ENCODE measurements around the gene IMPG1.

Gene IMPG1

DNA sequence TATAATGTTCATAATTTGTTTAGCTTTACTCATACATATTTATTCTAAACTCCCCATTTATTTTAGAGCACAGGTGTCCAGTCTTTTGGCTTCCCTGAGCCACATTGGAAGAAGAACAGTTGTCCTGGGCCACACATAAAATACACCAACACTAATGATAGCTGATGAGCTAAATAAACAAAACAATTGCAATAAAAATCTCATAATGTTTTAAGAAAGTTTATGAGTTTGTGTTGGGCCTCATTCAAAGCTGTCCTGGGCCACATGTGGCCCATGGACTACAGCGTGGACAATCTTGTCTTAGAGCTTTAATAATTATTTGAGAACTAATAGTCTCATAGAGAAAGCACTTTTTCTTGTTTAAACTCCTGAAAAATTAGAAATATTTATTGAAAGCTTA is 192.2 kb downstream of the IMPG1 start:
- TF ChIP-seq MYC (IDR thresholded peaks at IDR 0.05; ENCODE audit: low read depth, low read length) (no peak), POLR2A (IDR thresholded peaks at IDR 0.05; ENCODE audit: extremely low read depth, insufficient read length) (no peak)
- TF ChIP-seq, protein P1, sequence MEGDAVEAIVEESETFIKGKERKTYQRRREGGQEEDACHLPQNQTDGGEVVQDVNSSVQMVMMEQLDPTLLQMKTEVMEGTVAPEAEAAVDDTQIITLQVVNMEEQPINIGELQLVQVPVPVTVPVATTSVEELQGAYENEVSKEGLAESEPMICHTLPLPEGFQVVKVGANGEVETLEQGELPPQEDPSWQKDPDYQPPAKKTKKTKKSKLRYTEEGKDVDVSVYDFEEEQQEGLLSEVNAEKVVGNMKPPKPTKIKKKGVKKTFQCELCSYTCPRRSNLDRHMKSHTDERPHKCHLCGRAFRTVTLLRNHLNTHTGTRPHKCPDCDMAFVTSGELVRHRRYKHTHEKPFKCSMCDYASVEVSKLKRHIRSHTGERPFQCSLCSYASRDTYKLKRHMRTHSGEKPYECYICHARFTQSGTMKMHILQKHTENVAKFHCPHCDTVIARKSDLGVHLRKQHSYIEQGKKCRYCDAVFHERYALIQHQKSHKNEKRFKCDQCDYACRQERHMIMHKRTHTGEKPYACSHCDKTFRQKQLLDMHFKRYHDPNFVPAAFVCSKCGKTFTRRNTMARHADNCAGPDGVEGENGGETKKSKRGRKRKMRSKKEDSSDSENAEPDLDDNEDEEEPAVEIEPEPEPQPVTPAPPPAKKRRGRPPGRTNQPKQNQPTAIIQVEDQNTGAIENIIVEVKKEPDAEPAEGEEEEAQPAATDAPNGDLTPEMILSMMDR (IDR thresholded peaks at IDR 0.05; ENCODE audit: low read depth, low read length), result no peak
- TF ChIP-seq, protein P2, sequence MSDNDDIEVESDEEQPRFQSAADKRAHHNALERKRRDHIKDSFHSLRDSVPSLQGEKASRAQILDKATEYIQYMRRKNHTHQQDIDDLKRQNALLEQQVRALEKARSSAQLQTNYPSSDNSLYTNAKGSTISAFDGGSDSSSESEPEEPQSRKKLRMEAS (IDR thresholded peaks at IDR 0.05; ENCODE audit: low read depth, low read length), result no peak
- DNase-seq (ENCODE audit: low read depth), result no peak
- H3K4me3 ChIP-seq (ENCODE audit: low read depth, low read length), result no peak overlapping the region

DNA sequence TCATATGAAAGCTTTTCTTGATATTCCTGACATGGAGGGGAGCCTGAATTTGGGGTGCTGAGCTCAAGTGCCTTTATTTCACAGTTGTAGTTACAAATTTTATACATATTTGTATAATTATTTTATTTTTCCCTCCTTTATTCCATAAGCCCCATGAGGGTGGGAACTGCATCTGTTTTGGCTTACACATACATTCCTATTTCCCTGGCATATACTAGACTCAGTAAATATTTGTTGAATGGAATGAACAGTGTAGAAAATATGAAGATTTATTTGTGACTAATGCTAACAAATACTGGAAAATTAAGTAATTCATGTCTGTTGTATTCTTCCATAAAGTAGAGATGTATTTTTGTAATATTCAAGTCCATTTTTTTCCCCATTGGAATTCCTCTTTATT is 196.3 kb downstream of the IMPG1 start:
- TF ChIP-seq, protein P2 (IDR thresholded peaks at IDR 0.05; ENCODE audit: low read depth, low read length), result no peak
- TF ChIP-seq MYC (IDR thresholded peaks at IDR 0.05; ENCODE audit: low read depth, low read length), result no peak
- TF ChIP-seq, protein P1 (IDR thresholded peaks at IDR 0.05; ENCODE audit: low read depth, low read length), result no peak
- no peak for TF ChIP-seq POLR2A (IDR thresholded peaks at IDR 0.05; ENCODE audit: extremely low read depth, insufficient read length)
- no peak for DNase-seq (ENCODE audit: low read depth)
- H3K4me3 ChIP-seq (ENCODE audit: low read depth, low read length), result no peak overlapping the region

DNA sequence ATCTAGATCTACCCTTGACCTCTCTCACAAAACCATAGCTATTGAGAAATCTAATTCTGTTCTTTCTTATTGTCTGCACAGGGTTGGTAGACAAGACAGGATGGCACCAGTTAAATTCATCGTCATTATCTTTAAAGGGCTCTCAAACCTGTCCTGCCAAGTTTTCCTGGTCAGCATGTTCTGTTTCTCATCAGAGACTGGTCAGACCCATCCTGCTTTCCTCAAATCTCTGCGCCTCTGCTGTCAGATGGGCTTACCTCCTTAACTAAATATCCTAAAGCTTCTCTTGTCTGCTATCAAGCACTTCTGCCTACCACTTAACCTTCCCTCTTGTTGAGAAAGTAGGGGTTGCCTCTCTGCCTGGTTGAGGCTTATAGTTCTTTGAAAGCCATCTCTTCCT is 198.2 kb downstream of the IMPG1 start:
- H3K4me3 ChIP-seq (ENCODE audit: low read depth, low read length), result no peak overlapping the region
- no peak for DNase-seq (ENCODE audit: low read depth)
- TF ChIP-seq MYC (IDR thresholded peaks at IDR 0.05; ENCODE audit: low read depth, low read length) (no peak), POLR2A (IDR thresholded peaks at IDR 0.05; ENCODE audit: extremely low read depth, insufficient read length) (no peak)
- TF ChIP-seq, protein P1 (IDR thresholded peaks at IDR 0.05; ENCODE audit: low read depth, low read length), result no peak
- TF ChIP-seq, protein P2 (IDR thresholded peaks at IDR 0.05; ENCODE audit: low read depth, low read length), result no peak
